GM12864 (cell line): ENCODE results near the gene LEF1.

ENCODE experiments used
- DNase-seq: peaks from one replicate; pipeline ENCODE4 v3.0.0-alpha.2; 2011; ENCODE audit warnings: low read depth
- H3K4me3 ChIP-seq: 2 replicates; pipeline ENCODE4 v1.5.1; 2011; ENCODE audit warnings: mild to moderate bottlenecking, low read depth, low read length, control low read depth
- CTCF ChIP-seq: IDR thresholded peaks from 2 replicates; pipeline ENCODE4 v1.5.1; 2011; ENCODE audit warnings: low read depth, mild to moderate bottlenecking, moderate library complexity, low read length, control low read depth, inconsistent platforms; ENCODE audit errors: missing control alignments

Gene LEF1

DNA sequence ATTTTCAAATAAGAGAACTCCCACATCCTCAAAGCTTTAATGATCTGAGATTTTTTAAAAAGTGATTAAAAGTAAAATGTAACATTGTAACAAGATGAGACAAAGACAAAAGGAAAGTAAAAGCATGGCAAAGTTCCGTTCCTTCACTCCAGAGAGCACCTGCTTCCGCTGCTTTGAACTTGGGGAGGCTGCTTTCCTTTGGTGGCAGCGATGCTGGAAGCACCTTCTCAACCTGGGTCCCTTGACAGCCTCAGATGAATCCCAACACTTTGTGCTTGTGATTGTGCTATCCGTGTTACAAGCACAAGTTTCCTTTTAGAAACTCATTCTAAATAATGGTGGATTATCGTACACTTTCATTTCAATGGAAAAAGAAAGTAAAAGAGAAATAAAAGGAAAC lies 119.3 kb downstream of the LEF1 start:
- no peak for TF ChIP-seq CTCF
- no peak overlapping the region; the same call in 1 of the 2 replicates for H3K4me3 ChIP-seq
- DNase-seq: no peak

GRCh38 chr4:108048997-108049396 lies 119.7 kb downstream of the LEF1 start:
- no peak for DNase-seq
- no peak overlapping the region; the same call in 1 of the 2 replicates for H3K4me3 ChIP-seq
- no peak for TF ChIP-seq CTCF

GRCh38 chr4:108048157-108048556 lies 120.6 kb downstream of the LEF1 start:
- TF ChIP-seq CTCF: no peak
- no peak overlapping the region for H3K4me3 ChIP-seq
- DNase-seq: no peak

DNA sequence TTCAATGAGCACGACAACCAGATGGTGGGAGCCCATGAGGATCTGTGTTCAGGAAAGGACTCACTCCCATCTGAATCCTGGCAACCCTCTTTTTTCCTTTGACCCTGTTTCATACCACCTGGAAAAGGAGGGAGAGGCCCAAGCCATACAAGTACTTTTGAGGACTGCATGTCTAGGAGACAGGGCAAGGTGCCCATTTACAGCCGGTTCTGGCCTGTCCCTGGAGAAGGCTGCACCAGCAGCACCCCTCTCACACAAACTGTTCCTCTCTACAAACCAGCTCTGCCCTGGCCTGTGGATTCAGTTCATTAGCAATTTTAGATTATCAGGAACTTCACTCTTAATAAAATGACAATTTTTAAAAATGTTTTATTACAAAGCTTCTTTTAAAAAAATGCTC lies 121.5 kb downstream of the LEF1 start:
- DNase-seq: no peak
- no peak for TF ChIP-seq CTCF
- H3K4me3 ChIP-seq: no peak overlapping the region

- no peak for DNase-seq
- no peak for TF ChIP-seq CTCF
- no peak overlapping the region for H3K4me3 ChIP-seq
Observed at GRCh38 chr4:108045687-108046024, 123.1 kb downstream of the LEF1 start.

DNA sequence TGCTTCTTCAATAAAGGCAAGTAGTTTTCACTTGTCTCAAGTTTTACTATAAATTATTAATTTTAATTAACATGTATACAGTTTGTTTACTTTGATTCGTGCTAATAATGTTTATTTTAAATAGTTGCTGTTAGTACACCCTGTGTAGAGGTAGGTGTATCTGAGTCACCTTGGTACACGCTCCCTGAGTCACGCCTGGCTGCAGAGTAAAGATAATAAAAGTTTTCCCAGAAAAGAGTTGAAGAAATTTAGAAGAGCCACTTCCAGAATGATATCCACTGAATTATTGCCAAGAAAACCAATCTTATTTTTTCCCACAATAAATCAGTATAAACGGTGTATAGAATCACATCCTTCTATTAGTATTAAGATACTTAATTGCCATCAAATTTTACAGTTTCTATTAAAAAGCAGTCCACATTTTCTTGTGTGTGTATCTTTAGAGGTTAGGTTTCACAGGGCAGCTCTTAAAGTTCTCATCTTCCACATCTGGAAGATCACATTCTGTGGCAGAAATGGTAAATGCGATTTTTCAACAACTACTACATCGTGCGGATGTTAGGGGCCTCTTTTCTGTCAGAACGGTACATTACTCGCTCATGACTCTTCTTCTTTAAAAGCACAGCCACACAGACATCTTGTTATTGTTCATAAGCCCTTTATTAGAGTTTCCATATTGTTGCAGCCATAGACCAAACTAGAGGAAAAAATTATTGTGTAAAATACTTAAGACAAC lies 123.6 kb downstream of the LEF1 start:
- DNase-seq: no peak
- H3K4me3 ChIP-seq: no peak overlapping the region
- no peak for TF ChIP-seq CTCF

GRCh38 chr4:108043526-108043925 lies 125.2 kb downstream of the LEF1 start:
- no peak for DNase-seq
- H3K4me3 ChIP-seq: no peak overlapping the region

More at GRCh38 chr4:108043526-108043925, 125.2 kb downstream of the LEF1 start:
- no peak for TF ChIP-seq CTCF
